GM11168 (cell line): ENCODE results near the gene TGFBR2.

Experiments used
- in situ Hi-C: fragments of 300-500 bp; cut with MboI; formaldehyde crosslinking; loops from one replicate; pipeline ENCODE4 v1.12.0; 2022; ENCODE audit warnings: low sequenced_read_pairs; ENCODE audit not compliant: unreplicated experiment

TGFBR2 gene

GRCh38 chr3:30670292-30670691 is 63.9 kb downstream of the TGFBR2 start:
- in situ Hi-C loops, result no loop called here

- in situ Hi-C loops, result no loop called here
Observed at GRCh38 chr3:30671527-30672286, 65.3 kb downstream of the TGFBR2 start.

- in situ Hi-C loops, result no loop called here
Observed at GRCh38 chr3:30672287-30672735, 65.9 kb downstream of the TGFBR2 start.

- in situ Hi-C loops, result no loop called here
Observed at GRCh38 chr3:30672959-30673358, 66.6 kb downstream of the TGFBR2 start.

GRCh38 chr3:30673425-30674341 is 67.3 kb downstream of the TGFBR2 start:
- in situ Hi-C loops, result no loop called here

- in situ Hi-C loops, result no loop called here
Observed at GRCh38 chr3:30675006-30675405, 68.6 kb downstream of the TGFBR2 start.

- in situ Hi-C loops, result no loop called here
Observed at GRCh38 chr3:30675774-30676173, 69.4 kb downstream of the TGFBR2 start.

GRCh38 chr3:30676424-30677346 is 70.3 kb downstream of the TGFBR2 start:
- in situ Hi-C loops, result no loop called here

- in situ Hi-C loops, result no loop called here
Observed at GRCh38 chr3:30677347-30677685, 70.9 kb downstream of the TGFBR2 start.

- in situ Hi-C loops, result no loop called here
Observed at GRCh38 chr3:30679045-30679444, 72.6 kb downstream of the TGFBR2 start.

GRCh38 chr3:30680789-30681648 is 74.6 kb downstream of the TGFBR2 start:
- in situ Hi-C loops, result no loop called here

- in situ Hi-C loops, result no loop called here
Observed at GRCh38 chr3:30681649-30682211, 75.3 kb downstream of the TGFBR2 start.

- in situ Hi-C loops, result no loop called here
Observed at GRCh38 chr3:30682434-30683155, 76.2 kb downstream of the TGFBR2 start.

- in situ Hi-C loops, result no loop called here
Observed at GRCh38 chr3:30683769-30684168, 77.4 kb downstream of the TGFBR2 start.

GRCh38 chr3:30684356-30684755 is 78.0 kb downstream of the TGFBR2 start:
- in situ Hi-C loops, result no loop called here

GRCh38 chr3:30685267-30685667 is 78.9 kb downstream of the TGFBR2 start:
- in situ Hi-C loops, result no loop called here

GRCh38 chr3:30686176-30686575 is 79.8 kb downstream of the TGFBR2 start:
- in situ Hi-C loops, result no loop called here

- in situ Hi-C loops, result no loop called here
Observed at GRCh38 chr3:30686799-30687198, 80.4 kb downstream of the TGFBR2 start.
